SK-N-MC (cell line): ENCODE results near the gene TRIM46.

Experiments
- EZH2 ChIP-seq: fragments of 200-600 bp; sonication (generic); IDR thresholded peaks from one replicate; pipeline ENCODE4 v1.6.1; 2017; ENCODE audit warnings: antibody characterized with exemption
- POLR2AphosphoS5 ChIP-seq: IDR thresholded peaks from 2 replicates; pipeline ENCODE4 v1.6.1; 2012; ENCODE audit warnings: mild to moderate bottlenecking, low read depth, low read length, borderline replicate concordance

DNA sequence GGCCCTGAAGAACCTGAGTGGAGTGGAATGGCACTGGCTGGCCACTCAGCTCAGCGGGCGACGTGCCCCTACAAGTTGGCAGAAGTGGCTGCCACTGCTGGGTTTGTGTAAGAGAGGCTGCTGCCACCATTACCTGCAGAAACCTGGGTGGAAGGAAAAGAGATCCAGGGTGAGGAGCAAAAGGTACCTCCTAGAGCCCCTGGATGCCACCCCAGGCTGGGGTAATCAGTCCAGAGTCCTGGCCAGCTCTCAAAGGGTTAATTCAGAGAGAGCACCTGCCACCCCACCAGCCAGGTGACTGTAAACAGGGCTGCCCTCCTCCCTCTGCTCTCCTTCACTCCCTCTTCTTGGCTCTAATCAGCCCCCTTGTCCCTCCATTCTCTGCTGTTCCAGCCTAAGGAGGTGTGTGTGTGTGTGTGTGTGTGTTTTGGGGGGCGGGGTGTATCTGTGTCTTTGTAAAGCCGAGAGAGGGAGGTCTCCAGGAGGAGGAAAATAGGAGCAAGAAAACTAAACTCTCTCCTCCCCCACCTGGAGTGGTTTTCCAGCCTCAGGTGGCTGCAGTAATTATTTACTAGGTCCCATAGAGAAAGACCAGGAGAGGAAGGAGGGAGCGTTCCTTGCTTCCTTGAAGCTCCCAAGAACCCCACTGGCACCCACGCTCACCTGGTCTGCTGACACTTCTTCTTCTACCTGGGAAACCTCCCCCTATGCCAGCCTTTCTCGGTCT is 12.6 kb downstream of the TRIM46 start:
- TF ChIP-seq POLR2AphosphoS5 (no peak), EZH2 (no peak)
